ENCODE data around the gene OR2L8.

OR2L8 gene, protein sequence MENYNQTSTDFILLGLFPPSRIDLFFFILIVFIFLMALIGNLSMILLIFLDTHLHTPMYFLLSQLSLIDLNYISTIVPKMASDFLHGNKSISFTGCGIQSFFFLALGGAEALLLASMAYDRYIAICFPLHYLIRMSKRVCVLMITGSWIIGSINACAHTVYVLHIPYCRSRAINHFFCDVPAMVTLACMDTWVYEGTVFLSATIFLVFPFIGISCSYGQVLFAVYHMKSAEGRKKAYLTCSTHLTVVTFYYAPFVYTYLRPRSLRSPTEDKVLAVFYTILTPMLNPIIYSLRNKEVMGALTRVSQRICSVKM

DNA sequence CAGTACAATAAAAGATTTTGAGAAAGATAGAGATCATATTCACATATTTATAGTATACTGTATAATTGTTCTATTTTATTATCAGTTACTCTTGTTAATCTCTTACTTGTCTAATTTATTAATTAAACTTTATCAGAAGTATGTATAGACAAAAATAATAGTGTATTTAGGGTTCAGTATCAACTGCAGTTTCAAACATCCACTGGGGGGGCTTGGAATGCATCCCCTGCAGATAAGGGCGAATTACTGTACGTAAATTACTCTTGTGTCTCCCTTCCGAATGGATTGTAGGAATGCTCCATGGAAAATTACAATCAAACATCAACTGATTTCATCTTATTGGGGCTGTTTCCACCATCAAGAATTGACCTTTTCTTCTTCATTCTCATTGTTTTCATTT is at the start of gene OR2L8:
OR2L8 (plus strand) TSS at position 301 of the 400 bp plus-strand sequence; CDS start at position 301, 0 bp downstream.
- TF ChIP-seq, protein P1, sequence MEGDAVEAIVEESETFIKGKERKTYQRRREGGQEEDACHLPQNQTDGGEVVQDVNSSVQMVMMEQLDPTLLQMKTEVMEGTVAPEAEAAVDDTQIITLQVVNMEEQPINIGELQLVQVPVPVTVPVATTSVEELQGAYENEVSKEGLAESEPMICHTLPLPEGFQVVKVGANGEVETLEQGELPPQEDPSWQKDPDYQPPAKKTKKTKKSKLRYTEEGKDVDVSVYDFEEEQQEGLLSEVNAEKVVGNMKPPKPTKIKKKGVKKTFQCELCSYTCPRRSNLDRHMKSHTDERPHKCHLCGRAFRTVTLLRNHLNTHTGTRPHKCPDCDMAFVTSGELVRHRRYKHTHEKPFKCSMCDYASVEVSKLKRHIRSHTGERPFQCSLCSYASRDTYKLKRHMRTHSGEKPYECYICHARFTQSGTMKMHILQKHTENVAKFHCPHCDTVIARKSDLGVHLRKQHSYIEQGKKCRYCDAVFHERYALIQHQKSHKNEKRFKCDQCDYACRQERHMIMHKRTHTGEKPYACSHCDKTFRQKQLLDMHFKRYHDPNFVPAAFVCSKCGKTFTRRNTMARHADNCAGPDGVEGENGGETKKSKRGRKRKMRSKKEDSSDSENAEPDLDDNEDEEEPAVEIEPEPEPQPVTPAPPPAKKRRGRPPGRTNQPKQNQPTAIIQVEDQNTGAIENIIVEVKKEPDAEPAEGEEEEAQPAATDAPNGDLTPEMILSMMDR (IDR thresholded peaks at IDR 0.05; ENCODE audit: low read length, missing control alignments): no peak
- no peak within 1 kb of the TSS for H3K4me3 ChIP-seq (replicated peaks; ENCODE audit: low read depth, low read length)

DNA sequence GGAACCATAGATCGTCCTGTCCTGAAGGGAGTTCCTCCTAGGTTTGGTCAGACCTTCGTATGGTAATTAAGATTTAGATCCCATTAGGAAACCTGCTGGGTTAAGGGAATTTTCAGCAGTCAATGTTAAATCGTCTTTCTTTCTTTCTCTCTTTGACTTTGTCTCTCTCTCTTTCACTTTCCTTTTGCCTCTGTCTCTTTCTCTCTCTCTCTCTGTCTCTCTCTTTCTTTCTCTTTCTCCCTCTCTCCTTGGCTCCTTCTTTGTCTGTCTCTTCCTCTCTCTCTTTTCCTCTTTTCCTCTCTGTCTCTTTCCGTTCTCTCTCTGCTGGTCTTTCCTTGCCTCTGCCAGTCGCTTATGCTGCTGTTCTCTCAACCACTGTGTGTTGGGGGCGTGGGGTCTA is 44.5 kb upstream of the OR2L8 start:
- TF ChIP-seq, protein P1 (IDR thresholded peaks at IDR 0.05; ENCODE audit: low read length, missing control alignments): no peak
- DNase-seq (ENCODE audit: low read depth): no peak
- no peak overlapping the region for H3K4me3 ChIP-seq (replicated peaks; ENCODE audit: low read depth, low read length)

More for the DNA sequence above, at the start of gene OR2L8:
- no peak for DNase-seq (ENCODE audit: low read depth)

GRCh38 chr1:247905181-247905580 is 43.5 kb upstream of the OR2L8 start:
- no peak for DNase-seq (ENCODE audit: low read depth)
- TF ChIP-seq, protein P1 (IDR thresholded peaks at IDR 0.05; ENCODE audit: low read length, missing control alignments): no peak
- no peak overlapping the region for H3K4me3 ChIP-seq (replicated peaks; ENCODE audit: low read depth, low read length)

DNA sequence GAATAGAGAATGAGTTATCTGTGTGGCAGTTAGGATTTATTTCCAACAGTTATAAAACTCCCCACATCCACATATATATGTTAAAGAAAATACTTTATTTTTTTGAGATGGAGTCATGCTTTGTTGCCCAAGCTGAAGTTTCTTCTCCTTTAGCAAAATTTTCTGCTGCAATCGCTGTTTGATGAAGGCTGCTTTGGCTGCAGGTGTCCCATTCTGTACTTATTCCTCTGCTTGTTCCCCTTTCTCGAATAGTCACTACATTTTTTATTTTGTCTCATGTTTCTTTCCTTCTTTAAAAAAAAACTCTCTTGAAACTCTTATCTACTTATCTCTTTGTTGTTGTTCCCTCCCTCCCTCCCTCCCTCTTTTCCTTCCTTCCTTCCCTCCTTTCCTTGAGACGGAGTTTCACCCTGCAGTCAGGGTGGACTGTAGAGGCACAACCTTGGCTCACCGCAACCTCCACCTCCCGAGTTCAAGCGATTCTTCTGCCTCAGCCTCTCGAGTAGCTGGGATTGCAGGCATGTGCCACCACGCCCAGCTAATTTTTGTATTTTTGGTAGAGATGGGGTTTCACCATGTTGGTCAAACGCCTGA is 42.7 kb upstream of the OR2L8 start:
- no peak for DNase-seq (ENCODE audit: low read depth)
- H3K4me3 ChIP-seq (replicated peaks; ENCODE audit: low read depth, low read length): no peak overlapping the region
- TF ChIP-seq, protein P1 (IDR thresholded peaks at IDR 0.05; ENCODE audit: low read length, missing control alignments): no peak

- TF ChIP-seq, protein P1 (IDR thresholded peaks at IDR 0.05; ENCODE audit: low read length, missing control alignments): no peak
- peak; percentile 23 for DNase-seq (ENCODE audit: low read depth)
- peak overlapping the region; percentile 28 for H3K4me3 ChIP-seq (replicated peaks; ENCODE audit: low read depth, low read length)
These were observed 42.1 kb upstream of the OR2L8 start for GRCh38 chr1:247906504-247907047.

DNA sequence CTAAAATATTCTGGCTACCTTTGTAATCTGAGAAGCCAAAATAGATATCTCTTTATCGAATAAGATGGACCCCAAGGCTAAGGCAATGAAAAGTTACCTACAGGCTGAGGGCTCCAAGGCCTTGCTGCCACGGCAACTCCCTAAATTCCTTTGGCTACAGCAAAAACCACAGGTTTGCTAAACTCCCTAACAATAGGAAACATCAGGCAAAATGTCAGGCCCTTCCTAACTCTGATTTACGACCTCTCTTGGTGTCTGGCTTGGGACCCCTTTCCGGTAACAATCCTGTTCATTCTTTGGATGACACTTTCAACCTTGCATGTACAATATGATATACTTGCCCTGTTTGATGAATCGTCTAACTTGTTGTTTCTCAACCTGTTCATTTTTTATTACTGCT is 39.9 kb upstream of the OR2L8 start:
- DNase-seq (ENCODE audit: low read depth): no peak
- TF ChIP-seq, protein P1 (IDR thresholded peaks at IDR 0.05; ENCODE audit: low read length, missing control alignments): no peak
- H3K4me3 ChIP-seq (replicated peaks; ENCODE audit: low read depth, low read length): no peak overlapping the region

Measured in fibroblast of pulmonary artery (primary cell).